NCI-H2227 treated with DMSO at 0.1 percent for 48 hours (cell line): ENCODE results near the gene CACNG3.

ENCODE experiments used
- DNase-seq: peaks from one replicate; lab custom pipeline; 2025; lab: John Stamatoyannopoulos, UW

CACNG3 gene

DNA sequence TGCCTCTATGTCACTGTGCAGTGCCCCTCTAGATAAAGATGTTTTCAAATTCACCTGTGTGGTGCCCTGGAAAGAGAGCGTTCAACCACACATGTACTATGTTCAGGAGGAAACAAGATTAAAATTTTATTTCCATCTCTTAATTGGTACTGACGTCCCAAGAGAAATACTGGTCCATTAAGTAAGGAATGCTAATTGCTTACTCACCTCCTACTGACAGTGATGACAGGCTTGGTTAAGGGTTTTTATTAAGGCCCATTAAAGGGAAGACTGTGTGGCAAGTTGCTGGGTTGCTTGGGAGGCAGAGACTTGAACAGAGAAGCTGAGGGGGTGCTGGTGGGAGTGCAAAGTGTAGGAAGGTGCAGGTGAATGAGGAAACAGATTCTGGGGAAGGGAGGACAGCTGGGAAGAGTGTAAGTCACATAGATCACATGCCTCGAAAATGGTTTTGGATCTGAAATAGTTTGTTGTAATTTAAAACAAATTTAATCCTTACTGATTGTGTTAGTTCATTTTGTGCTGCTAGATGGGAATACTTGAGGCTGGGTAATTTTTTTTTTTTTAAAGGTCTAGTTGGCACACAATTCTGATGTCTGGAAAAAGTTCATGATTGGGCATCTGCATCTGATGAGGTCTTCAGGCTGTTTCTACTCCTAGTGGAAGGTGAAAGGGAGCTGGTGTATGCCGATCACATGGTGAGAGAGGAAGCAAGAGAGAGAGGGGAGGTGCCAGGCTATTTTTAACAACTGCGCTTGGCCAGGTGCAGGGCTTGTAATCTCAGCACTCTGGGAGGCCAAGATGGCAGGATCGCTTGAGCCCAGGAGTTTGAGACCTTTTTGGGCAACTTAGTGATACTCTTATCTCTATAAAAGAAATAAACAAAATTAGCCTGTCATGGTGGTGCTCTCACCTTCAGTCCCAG is 140.5 kb downstream of the CACNG3 start:
- DNase-seq = no peak

- DNase-seq = no peak
Measured at GRCh38 chr16:24409045-24409444, 152.9 kb downstream of the CACNG3 start.
